HL-60/S4 treated with retinoic acid at 250 ng/mL for 4 days and 3 days (cell line): ENCODE results near the gene RAD9A.

ENCODE experiments used
- in situ Hi-C: fragments of 300-500 bp; cut with MboI; formaldehyde crosslinking; loops from 2 replicates; pipeline ENCODE4 v1.7.0; 2022; ENCODE audit warnings: low sequenced_read_pairs

The RAD9A gene

GRCh38 chr11:67356864-67357561, 34.8 kb upstream of the RAD9A start:
- in situ Hi-C loops: no loop called here

DNA sequence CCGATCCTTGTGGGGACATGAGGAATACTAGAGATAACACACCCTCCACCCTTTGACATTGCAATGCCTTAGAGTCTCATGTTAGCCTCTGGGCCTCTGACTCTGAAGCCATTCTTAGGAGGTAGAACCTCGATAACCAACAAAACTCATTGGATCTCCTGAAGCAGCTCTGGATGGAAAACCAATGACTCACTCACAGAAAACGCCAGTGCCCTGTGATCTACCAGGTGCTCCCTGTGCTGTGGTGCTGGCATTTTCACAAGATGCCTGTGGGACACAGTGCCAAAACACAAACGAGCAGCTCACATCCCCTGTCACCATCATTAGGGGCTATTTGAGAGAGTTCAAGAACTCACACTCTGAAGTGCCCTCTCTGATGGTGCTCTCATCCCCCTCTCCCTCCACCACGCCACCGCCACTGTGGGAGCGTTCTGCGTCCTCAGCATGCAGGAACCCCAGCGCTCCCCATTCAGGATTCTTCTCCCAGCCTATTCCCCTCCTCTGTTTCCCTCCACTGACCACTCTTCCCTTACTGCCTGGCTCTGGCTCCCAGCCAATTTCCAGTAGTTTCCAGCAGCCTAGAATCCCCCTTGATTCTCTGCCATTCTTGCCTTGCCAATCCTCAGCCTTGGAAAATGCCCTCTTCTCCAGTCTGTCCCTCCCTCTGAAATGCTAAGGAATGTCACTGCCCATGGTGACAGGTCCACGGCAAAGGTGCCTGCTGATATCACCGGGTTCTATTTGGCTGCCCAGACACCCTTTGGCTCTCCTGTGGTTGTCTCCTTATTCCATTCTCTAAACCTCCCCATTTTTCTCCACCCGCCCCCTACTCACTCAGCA, 33.7 kb upstream of the RAD9A start:
- in situ Hi-C loops: no loop called here

GRCh38 chr11:67364169-67364568, 27.6 kb upstream of the RAD9A start:
- in situ Hi-C loops: no loop called here

DNA sequence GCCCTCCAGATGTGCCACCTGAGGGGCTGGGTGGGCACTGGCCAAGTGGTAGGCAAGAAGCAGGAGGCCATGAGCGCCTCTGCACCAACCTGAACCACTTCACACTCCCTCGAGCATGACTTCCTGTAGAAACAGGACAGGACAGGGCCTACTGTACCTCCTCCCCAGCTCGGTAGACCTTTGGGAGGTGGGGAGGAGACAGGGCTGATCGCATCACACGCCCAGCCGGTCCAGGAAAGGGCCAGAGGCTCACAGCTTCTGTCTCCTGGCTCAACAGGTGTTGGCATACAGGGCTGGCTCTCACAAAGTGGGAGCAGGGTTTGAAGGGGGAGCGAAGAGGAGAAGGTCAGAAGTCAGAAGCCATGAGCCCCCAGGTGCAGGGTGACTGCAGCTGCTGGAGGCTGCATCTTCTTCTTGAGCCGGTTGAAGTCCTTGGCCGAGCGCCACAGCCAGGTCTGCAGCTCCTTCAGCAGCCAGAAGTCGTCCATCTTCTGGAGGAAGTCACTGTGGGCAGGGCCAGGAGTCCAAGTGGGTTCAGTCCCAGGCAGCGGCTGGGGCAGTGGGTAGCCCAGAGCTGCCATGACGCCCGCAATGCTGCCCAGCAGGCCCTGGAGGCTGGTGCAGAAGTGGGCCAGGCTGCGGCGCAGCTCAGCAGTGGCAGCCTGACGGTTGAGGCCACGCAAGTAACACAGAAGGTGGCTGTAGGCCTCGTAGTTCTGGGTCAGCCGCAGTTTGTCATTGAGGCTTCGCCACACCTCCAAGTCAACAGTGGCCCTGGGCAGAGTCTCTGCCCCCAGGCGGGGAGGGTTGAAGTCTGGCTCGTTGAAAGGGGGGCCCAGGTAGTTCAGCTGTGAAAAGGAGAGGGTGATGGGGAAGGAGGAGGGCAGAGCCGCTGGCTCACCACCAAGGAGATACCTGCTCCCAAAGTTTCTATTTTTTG, 26.7 kb upstream of the RAD9A start:
- in situ Hi-C loops: no loop called here

- in situ Hi-C loops: no loop called here
Measured at GRCh38 chr11:67365736-67366444, 25.9 kb upstream of the RAD9A start.

- in situ Hi-C loops: no loop called here
Measured at GRCh38 chr11:67366546-67366945, 25.2 kb upstream of the RAD9A start.

DNA sequence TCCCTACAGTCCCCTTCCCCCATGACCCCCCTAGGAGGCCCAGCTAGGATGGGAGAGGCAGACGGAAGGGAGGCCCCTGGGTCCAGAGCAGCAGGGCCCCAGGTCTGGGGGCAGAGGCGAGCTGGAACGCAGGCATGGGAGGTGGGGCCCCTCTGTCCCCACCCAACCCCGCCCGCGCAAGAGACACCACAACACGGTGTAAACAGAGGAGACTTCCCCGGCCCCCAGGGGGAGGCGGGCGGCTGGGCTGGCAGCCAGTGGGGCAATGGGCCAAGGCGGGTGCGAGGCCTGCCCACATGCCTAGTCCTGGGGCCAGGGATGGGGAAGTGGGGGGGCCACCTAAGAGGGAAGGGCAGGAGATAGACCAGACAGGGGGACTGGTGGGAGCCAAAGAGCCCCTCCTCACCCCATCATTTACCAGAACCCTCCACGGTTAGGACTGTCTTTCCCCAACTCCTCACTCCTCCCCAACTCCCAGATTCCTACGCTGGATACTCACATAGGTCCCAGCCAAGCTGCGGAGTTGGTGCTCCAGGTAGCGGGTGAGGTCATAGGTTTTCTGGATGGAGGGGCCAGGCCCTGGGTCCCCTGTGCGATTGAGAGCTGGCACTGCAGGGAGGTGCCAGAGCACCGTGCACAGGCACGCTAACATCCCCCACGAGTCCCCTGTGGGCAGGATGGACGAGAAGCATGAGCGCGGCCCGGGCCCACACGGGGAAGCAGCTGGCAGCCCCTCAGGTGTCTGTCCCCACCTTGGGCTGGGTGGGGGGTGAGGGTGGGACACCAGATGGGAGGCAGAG, 24.6 kb upstream of the RAD9A start:
- in situ Hi-C loops: no loop called here

- in situ Hi-C loops: no loop called here
Measured at GRCh38 chr11:67367761-67368227, 24.0 kb upstream of the RAD9A start.

DNA sequence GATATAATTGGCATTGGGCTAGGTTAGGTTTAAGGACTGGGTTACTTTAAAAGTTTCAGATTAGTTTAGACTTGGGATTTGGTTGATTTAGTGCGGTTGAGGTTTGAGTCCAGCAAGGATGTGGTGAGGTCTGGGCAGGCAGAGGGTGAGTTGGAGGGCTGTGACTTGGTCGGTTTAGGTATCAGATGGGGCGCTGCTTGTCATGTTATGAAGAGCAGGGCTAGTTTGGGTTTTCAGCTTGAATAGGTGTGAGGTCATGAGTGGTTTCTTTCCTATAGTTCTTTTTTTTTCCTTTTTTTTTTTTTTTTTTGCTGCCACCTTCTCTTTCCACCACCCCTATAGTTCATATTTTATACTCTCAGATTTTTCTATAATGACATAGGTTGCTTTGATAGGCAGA, 23.2 kb upstream of the RAD9A start:
- in situ Hi-C loops: no loop called here

- in situ Hi-C loops: no loop called here
Measured at GRCh38 chr11:67369275-67369674, 22.5 kb upstream of the RAD9A start.

DNA sequence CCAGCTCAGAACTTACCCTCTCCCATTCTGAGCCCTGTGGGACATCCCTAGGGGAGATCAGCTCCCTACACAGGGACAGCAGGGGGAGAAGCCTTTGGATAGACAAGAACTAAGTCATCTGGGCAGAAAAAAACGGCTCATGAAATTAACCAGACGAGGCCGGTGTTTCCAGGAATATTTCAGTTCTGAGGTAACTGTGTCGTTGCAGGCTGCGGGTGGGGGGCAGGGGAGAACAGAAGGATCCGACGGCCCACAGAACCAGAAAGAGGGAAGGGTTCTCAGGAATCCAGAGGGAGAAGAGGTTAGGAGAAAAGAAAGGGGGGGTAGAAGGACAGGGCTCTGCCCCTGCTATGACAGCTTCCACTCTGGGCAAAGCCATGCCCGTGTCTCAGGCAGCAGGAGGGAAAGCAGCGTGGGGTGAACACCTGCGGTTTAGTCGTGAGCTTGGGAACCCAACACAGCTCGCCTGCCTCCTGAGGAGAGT, 21.9 kb upstream of the RAD9A start:
- in situ Hi-C loops: no loop called here

- in situ Hi-C loops: no loop called here
Measured at GRCh38 chr11:67370351-67371076, 21.3 kb upstream of the RAD9A start.

- in situ Hi-C loops: no loop called here
Measured at GRCh38 chr11:67371189-67371910, 20.4 kb upstream of the RAD9A start.

DNA sequence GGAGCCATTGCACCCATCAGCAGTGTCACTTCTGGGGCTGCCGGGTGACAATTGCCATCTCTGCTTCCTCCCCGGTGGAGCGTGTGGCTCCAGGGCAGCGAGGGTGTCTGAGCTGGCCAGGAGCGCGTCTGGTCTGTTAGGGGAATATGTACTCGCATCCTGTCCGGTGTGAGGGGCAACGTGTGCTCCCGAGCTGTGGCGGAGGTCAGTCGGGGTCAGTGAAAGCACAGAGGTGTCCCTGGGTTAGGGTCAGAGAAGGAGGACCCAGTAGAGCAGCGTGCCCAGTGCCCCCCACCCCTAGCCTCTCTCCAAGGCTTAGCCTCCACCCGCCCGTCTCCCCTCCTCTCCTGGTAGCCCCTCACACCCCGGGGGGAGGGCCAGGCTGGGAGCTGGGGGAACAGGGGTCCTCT, 19.9 kb upstream of the RAD9A start:
- in situ Hi-C loops: no loop called here

- in situ Hi-C loops: no loop called here
Measured at GRCh38 chr11:67372321-67372992, 19.3 kb upstream of the RAD9A start.

GRCh38 chr11:67372993-67373647, 18.7 kb upstream of the RAD9A start, which contains the start of gene CLCF1:
CLCF1 (minus strand) TSS chr11:67373598; CDS start chr11:67373539, 59 bp downstream.
- in situ Hi-C loops: no loop called here
